HG03469 (cell line): ENCODE data around the gene FHAD1.

Source experiments
- ATAC-seq: cut with Tn5 transposase; IDR thresholded peaks from one replicate; pipeline ENCODE4 v1.9.1; 2021; ENCODE audit warnings: mild to moderate bottlenecking, moderate library complexity, moderate number of reproducible peaks; ENCODE audit not compliant: unreplicated experiment

The FHAD1 gene

DNA sequence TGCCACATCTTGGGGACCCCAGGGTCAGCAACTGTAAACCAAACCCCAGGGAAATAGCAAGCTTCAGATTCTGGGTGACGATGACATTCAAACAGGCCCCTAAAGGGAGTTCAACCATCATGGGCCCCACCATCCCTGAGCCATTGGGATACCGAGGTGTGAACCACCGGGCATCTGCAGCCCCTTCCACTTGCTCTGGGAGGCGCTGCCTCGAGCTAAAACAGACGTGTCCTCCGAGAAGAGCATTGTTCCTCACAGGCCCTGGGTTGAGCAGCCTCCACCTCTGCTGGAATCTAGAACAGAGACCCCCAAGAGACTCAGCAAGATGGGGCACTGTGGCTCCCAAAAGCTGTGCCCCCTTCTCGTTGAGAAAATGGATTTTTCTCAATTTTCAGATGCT, 143.6 kb downstream of the FHAD1 start:
- ATAC-seq, result no peak

DNA sequence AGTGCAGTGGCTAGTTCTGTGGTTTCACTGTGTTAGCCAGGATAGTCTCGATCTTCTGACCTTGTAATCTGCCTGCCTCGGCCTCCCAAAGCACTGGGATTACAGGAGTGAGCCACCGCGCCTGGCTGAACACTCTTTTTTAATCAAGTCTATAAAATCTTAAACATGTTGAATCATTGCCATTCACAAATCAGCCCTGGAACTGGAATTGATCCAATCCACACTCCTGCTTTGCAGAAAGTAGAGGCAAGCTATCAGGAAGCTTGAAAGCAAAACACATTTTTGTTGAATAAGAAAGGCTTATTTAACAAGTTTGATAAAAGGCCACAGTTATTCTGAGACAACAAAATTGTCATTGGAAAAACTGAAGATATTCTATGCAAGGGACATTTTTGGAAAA, 144.3 kb downstream of the FHAD1 start:
- ATAC-seq, result no peak

DNA sequence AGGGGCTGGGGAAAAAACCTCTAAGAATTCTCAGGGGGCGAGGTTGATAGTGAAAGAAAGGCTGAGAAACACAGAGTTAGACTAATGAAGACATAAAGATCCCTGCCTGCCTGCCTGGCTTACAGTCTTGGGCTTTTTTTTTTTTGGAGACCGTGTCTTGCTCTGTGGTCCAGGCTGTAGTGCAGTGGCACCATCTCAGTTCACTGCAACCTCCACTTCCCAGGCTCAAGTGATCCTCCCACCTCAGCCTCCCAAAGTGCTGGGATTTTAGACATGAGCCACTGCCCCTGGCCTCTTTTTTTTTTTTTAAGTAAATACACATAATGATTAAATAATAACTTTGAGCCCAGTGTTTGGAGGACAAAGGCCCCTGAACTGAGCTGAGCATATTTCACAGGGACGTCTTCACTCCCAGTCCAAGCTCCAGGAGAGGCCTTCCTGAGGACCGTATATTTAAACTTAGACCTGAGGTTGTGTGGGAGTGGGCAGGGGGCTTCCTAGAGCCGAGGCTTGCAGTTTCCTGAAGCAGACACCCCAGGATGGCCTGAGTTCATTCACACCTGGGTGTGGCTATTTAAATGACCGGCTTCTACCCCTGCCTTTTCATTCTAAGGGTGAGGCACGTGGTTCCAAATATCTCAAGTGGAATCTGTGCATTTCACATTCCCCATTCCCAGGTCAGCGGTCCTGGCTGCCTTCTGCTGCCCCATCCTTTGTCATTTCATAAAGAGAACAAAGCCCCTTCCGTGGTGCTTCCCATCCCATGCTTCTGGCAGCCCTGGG, 146.6 kb downstream of the FHAD1 start:
- no peak for ATAC-seq

DNA sequence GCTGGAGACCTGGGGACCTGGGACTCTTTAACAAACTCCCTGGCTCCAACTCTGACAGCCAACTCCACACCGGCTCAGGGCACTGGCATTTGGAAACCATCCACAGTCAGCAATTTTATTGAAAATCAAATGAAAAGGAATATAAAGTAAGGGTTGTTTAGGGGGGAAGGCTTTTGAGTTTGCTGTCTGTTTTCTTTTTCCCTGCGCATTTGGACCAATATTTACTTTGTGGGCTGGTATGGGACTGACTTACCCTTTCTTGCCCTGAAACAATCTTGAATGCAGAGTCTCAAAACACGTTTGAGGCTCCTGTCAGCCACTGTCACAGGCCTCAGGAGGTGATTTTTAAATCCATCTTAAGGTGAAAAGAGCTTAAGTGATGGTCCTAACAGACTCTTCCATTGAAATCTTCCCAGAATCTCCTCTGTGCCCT, 147.3 kb downstream of the FHAD1 start:
- no peak for ATAC-seq

DNA sequence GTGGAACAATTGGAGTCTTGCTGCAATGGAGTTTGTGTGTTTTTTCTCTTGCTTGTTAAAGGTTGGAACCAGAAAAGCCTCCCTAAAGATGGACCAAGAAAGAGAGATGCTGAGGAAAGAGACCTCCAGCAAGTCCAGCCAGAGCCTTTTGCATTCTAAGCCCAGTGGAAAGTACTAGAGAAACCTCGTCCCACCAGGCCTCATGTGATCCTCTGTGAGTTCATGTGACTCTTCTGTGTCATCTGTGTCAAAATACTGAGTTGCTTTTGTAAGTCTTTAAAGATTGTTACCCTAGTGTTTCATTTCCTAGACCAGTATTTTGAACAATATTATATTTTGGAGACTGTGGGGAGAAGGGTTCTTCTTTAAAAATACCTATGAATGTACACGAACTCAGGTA, 150.2 kb downstream of the FHAD1 start:
- no peak for ATAC-seq

DNA sequence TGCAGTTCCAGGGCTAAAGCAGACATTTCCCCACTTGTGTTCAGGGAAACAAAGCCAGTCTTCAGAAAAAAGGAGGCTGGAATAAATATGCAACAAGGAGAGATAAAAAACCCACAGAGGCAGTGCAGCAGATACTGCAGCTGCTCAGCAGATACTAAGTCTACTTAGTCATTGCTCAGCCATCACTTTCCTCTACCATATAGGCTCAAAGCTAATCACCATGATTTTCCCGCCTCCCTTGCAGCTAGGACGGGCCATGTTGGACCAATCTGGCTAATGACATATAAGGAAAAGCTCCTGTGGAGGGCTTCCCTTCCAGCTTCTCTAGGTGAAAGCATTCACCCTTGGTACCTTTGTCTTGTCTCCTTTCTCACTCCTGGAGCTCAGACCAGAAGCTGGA, 152.7 kb downstream of the FHAD1 start:
- no peak for ATAC-seq

DNA sequence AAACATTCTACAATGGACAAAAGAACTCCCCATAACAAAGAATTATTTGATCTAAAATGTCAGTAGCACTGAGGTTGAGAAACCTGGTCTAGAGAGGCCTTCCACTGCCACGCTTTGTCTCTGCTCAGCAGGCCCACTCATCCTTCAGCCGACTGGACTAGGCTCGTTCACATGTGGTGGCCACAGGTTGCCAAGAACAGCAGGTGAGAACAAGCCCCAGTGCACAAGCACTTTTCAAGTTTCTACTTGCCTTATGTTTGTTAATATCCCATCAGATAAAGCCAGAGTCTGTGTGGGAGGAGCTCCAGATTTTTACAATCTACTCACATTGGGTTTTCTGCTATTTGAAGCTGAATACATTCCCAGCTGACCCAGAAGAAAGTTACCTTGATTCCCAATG, 153.6 kb downstream of the FHAD1 start:
- no peak for ATAC-seq

DNA sequence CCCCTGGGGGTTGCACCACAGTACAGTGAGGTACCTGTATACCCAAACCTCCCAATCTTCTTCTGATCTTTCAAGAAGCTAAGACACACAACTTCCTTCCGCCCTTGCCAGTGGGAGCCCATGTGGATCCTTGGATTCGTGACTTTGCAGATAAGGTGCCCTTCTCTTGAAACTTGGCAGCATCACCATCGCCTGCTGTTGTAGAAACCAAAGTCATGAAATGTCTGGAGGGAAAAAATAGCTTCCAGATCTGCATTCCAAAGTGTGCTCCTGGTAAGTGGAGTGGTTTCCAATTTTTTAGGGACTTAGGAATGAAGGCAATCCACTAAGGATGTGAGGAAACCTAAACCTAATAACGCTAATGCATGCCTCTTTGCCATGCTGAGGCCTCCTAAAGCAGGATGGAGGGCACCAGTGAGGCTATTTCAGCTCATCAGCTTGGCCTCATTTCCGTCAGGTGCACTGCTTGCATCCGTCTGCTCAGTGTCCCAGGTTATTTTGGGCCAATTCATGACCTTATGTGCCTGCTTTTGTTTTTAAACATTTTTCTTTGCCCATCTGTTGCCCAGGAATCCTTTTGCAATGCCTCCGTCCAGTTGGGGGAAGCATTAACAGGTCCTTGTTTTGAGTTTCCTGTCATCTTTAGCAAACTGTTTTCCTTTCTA, 154.5 kb downstream of the FHAD1 start:
- ATAC-seq, result no peak

DNA sequence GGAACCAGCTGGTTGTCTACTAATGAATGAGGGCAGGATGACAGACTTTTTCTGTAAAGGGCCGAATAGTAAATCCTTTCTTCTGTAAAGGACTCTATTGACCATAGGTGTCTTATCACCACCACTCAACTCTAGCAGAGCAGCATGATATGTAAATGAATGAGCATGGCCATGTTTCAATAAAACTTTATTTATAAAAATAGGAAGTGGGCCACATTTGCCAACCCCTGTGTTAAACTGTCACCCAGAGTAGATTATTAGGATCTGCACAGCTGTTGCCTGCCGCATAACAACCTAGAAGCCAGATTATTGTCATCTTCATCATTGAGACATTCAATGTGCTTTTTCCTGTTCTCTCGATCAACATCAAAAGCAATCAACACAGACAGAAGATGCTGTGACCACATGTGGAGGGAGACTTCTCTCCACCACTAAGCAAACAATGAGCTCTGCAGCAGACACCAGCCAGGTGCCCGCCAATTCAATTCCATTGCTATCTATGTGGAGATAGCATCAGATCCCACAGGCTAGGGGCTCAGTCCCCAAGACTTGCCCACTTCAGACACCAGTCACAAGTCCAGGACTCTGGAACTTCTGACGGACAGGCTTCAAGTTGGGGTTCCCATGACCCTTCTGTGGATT, 155.9 kb downstream of the FHAD1 start:
- no peak for ATAC-seq

DNA sequence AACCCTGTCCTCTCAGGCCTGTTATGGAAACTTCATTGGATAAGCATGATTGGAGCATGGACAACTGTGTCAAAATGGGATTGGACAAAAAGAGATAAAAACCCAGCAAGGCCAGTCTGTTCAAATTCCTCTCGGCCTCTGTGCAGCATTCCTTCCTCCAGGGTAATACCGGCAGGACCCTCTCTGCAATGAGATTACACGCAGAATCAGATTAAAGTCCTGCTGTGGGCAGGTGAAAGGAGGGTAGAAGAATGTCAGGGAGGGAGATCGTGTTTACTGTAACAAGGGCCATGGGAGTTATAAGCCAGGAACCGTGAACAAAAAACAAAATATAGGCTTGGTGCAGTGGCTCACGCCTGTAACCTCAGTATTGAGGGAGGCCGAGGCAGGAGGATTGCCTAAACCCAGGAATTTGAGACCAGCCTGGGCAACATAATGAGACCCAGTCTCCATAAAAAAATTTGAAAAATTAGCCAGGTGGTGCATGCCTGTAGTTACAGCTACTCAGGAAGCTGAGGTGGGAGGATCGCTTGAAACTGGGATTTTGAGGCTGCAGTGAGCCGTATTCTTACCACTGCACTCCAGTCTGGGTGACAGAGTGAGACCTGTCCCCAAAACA, 157.0 kb downstream of the FHAD1 start:
- no peak for ATAC-seq

DNA sequence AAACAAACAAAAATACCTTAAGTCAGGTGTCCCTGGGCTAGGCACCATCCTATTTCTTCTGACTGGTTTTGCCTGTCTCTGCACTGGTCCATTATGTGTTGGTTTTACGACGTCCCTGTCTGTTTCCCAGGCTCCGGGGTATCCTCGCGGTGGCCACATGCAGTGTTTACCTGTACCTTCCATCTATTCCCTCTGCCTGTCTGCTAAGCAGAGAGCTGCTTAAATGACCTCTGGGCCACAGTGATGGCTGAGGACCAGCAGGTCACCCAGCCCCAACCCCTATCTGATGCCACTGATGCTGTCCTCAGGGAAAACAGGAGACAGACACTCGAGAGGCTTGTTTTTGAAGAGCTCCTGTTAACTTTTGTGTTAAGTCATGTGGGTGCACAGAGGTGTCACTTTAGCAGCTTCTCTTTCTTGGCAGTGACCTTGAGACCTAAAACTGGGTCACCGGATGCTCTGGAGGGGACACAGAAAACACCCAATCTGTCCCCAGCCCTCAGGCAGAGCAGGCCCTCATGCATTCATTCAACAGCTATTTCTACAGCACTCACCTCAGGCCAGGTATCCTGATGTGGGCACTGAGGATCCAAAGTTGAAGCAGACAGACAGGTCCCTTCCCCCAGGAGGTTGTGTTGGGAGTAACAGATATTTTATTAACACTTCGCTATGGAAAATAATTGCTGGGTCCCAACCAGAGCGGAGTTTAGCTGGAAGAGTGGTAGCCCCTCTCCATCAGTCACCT, 158.3 kb downstream of the FHAD1 start:
- ATAC-seq, result no peak

DNA sequence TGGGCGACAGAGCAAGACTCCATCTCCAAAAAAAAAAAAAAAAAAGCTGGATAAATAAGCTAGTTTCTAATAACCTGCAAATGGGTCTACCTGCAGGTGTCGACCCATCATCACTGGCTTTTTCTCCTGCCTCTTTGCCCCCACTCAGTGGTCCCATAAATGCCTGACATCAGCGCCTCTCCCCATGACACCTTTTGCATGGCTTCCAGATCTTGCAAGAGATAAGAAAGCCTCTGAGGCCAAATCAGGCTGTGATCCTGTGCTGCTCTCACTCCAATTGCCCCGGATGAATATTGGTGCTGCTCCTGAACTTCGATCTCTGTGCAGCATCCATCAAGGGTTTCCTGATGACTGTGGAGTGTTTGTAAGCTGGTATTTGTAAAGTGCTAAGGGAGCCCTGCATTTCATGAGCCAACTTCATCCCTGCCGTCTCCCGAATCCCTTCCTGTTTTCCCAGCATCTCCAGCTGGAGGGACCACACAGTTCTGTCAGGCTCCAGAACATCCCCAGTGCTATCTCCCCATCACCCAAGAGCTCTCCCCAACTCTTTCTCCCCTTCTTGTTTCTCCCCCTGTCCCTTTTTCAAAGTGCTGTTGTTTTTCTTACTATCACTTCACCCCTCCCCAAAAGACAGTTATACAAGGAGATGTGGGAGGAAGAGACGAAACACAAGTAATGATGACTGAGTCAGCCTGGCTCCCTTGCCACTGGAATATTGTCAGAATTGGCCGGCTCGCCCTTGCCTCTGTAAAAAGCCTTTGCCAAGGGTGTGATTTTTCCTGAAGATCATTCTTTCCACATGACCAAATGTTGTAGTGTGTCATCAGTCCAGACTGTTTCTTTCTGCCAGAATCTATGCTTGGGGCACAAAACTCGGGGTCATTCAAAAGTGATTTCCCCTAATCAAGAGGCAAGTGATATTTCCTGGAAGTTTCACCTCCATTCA, 159.9 kb downstream of the FHAD1 start:
- no peak for ATAC-seq

DNA sequence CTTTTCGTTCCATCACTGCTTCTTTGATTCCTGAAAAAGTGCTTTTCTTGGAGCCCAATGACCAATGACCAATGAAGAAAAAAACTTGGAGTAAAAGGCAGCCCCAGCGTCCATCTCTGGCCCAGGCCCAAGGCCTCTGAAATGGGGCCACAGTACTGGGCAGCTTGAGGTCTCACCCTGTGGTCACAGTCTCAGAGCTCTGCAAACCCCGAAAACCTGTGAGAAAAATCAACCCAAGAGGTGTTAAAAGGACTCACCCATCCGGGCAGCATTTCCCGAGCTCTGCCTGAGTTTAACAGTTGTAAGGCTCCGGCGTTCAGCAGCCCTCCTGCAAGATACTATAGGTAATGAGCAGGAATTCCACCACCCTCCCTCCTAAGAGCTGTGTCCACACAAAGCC, 160.6 kb downstream of the FHAD1 start:
- ATAC-seq, result no peak

DNA sequence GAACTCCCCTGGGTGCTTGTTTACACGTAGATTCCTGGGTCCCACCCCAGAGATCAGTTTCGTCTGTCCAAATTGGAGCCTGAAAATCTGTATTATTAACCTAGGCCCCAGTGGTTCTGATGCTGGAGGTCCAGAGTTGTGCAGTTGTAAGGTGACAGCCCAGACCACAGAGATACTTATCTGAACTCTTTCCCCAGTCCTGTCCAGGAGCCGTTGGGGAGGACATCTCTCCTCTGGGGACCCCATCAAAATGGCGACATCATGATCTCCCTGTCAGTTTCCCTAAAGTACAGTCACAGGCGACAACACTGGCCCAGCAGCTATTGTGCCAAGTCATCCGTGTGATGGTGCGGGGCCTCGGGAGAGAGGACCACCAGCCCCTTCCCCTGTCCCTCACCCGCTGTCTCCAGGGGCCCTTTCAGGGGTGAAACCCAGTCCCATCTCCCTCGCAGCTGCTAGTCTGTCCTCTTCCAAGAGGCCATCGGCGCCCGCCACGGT, 161.9 kb downstream of the FHAD1 start:
- no peak for ATAC-seq

DNA sequence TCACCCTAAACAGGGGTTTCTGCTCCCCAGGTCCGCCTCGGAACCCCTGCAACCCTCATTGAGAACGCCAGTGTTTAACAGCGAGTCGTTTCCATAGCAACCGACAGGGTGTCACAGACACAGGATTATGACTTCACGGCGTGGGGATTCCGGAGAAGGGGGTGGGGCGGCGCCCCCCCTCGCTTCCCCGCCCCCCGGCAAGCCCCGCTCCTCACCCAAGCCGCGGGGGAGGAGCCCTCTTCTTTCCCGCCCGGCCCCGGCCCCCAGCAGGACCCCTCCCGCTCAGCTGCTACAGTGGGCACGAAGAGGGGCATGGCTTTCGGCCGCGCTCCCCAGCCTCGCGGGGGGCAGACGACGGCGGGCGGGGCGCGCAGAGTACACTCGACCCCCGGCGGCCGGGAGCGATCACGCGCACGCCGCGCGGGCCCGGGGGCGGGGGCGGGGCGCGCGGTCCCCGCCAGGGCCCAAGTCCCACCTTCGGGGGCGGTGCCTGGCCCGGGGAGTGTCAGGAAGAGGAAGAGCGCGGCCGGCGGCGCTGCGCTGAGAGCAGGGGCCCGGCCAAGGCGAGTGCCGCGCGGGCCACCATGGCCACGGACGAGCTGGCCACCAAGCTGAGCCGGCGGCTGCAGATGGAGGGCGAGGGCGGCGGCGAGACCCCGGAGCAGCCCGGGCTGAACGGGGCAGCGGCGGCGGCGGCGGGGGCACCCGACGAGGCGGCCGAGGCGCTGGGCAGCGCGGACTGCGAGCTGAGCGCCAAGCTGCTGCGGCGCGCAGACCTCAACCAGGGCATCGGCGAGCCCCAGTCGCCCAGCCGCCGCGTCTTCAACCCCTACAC, 162.6 kb downstream of the FHAD1 start, which contains the start of gene EFHD2:
Gene EFHD2, plus strand, starts transcription at position 501 of the 835 bp plus-strand sequence. Its CDS starts 84 bp downstream, at position 585.
- peak; percentile 56 for ATAC-seq

DNA sequence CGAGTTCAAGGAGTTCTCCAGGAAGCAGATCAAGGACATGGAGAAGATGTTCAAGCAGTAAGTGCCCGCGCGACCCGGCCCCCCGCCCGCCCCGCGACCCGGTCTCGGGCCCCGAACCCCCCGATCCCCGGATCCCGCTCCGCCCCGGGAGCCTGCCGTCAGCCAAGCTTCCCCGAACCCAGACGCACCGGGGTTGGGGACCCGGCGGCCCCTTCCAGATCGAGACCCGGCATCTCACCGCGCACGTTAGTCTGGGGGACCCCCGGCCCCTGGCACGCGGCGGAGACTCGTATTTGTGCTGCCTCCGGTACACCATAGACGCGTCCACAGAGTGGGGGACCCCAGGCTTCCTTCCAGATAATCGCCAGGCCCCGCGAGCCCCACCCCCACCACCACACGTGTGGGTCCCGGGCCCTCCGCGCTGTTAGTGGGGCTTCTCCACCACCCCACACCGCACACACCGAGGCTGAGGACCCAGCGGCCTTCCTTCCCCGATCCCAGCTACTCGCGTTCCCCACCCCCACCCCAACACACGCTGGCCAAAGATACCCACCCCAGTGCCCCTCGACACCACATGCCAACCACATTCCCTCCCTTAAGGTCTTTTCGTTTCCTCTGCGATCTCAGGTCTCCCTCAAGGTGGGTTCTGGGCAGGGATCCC, 163.3 kb downstream of the FHAD1 start:
- ATAC-seq, result no peak

DNA sequence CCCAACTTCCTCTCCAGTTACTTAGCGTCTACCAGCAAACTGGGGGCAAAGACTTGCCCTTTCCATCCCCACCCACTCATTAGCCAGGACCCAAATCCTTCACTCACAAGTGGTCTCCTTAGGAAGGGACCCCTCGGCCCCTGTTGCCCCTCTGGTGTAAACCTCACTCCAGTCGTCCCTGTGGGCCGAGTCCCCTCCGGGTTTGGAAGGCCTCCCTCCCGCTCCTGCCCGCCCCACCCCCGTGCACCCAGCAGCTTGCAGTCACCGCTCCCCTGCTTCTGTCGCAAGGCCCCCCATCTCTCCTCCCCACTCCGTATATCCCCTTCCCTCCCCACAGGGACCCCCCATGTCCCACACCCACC, 163.8 kb downstream of the FHAD1 start:
- ATAC-seq, result no peak

DNA sequence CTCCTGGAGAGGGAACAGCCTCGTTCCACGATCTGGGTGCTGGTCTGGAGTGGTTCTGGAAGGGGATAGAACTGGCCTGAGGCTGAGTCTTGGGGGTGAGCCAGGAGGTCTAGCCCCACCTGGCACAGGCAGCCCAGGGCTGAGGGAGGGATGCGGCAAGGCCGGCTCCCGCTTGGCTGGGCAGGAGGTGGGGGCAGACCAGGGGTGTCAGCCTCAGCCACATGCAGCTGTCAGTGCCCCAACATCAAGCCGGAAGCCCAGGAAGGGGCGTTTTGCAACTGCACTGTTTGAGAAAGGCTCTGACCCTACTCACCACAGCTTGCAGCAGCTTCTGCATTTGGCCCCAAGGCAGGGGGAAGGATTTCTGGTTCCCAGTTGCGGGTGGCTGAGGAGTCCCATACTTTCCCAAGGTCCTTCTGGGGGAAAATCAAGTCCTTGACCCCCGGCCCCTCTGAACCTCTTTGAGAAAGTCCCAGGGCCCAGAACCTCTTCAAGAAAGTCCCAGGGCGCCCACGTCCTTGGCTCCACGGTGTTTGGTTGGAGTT, 164.6 kb downstream of the FHAD1 start:
- ATAC-seq, result no peak
